Left colon (tissue), 2 donors: ENCODE results near the gene THBD. TPM values are rescaled to one million over a fixed set of nuclear protein-coding genes. Genes with fewer than 3 reads are reported as not detected.
"Not testable (repeated sequence)": the region's sequence is repeated elsewhere in the genome, so short reads cannot be mapped to it uniquely, and the experiment has no call there.

Experiments used
- ATAC-seq: fragments of 200-7000 bp; cut with Tn5 transposase; one replicate; pipeline ENCODE4 v1.9.1; 2020; ENCODE audit warnings: mild to moderate bottlenecking, moderate library complexity
- DNase-seq, 2 donors: peaks; one replicate each; pipeline ENCODE4 v3.0.0-alpha.2; 2020
- intact Hi-C, 2 donors: fragments of 100-400 bp; cut with DNase I in 1 of 2; cut with micrococcal nuclease in 1 of 2; formaldehyde crosslinking; loops; one replicate each; pipeline versions ENCODE4 v1.11.2 to v1.14.0; 2022; cut with DNase I, micrococcal nuclease
- total RNA-seq, 2 donors: library from RNA; stranded (reverse); fragmentation: NEBNext Ultra II Directional; extraction: Animal tissue kit (Norgen Biotek cat#: 25700); gene quantifications; one replicate each; pipeline ENCODE4 v1.2.1, GENCODE V29; 2021
- donor health status: DM: no; HTN: no; CAD: no.
- donor health status: DM: yes; HTN: yes; CAD: no.

The THBD gene
- total RNA-seq, 2 donors from 2014 or later, result 4.5 to 7.0 TPM

GRCh38 chr20:23047001-23047737 is 2.3 kb downstream of the THBD start:
- intact Hi-C loops, result no loop called here
- ATAC-seq (no peak), DNase-seq (no peak)

- ATAC-seq, result no peak
- no peak for DNase-seq
- intact Hi-C loops, result no loop called here
Measured at GRCh38 chr20:23046431-23046830, 3.0 kb downstream of the THBD start.

GRCh38 chr20:23043376-23043775 is 6.1 kb downstream of the THBD start:
- DNase-seq (peak in 1 of 2 donors; percentile 46), ATAC-seq (peak; percentile 84)
- intact Hi-C loops, result no loop called here

GRCh38 chr20:23042270-23042669 is 7.2 kb downstream of the THBD start:
- intact Hi-C loops, result no loop called here
- ATAC-seq (no peak), DNase-seq (no peak)

GRCh38 chr20:23039885-23040508 is 9.5 kb downstream of the THBD start:
- intact Hi-C loops, result no loop called here
- ATAC-seq, result no peak
- no peak for DNase-seq

- ATAC-seq, result no peak
- DNase-seq, result no peak
- intact Hi-C loops, result no loop called here
Measured at GRCh38 chr20:23039136-23039875, 10.2 kb downstream of the THBD start.

GRCh38 chr20:23037017-23037481 is 12.4 kb downstream of the THBD start:
- DNase-seq (no peak), ATAC-seq (no peak)
- intact Hi-C loops, result no loop called here

GRCh38 chr20:23036371-23036770 is 13.1 kb downstream of the THBD start:
- ATAC-seq (no peak), DNase-seq (no peak)
- intact Hi-C loops, result no loop called here

GRCh38 chr20:23035731-23036130 is 13.7 kb downstream of the THBD start:
- DNase-seq (no peak), ATAC-seq (no peak)
- intact Hi-C loops, result no loop called here

GRCh38 chr20:23034721-23035671 is 14.5 kb downstream of the THBD start, which contains the start of gene SSTR4:
Gene SSTR4 (plus strand): TSS chr20:23035312. CDS start chr20:23035484, 172 bp downstream.
- DNase-seq (no peak), ATAC-seq (no peak)
- intact Hi-C loops, result no loop called here

- no peak for ATAC-seq
- intact Hi-C loops, result no loop called here
- no peak for DNase-seq
Measured at GRCh38 chr20:23033918-23034317, 15.6 kb downstream of the THBD start.

GRCh38 chr20:23032750-23033078 is 16.8 kb downstream of the THBD start:
- intact Hi-C loops, result no loop called here
- DNase-seq (no peak), ATAC-seq (no peak)

- ATAC-seq (no peak), DNase-seq (no peak)
- intact Hi-C loops, result no loop called here
Measured at GRCh38 chr20:23032056-23032749, 17.3 kb downstream of the THBD start.

- DNase-seq (no peak), ATAC-seq (no peak)
- intact Hi-C loops, result no loop called here
Measured at GRCh38 chr20:23031346-23031745, 18.1 kb downstream of the THBD start.

- intact Hi-C loops, result no loop called here
- ATAC-seq (no peak), DNase-seq (no peak)
Measured at GRCh38 chr20:23029324-23029723, 20.1 kb downstream of the THBD start.

- DNase-seq (no peak), ATAC-seq (no peak)
- intact Hi-C loops, result no loop called here
Measured at GRCh38 chr20:23028392-23028791, 21.1 kb downstream of the THBD start.

GRCh38 chr20:23027721-23028120 is 21.8 kb downstream of the THBD start:
- DNase-seq (no peak), ATAC-seq (no peak)
- intact Hi-C loops, result no loop called here

- ATAC-seq, DNase-seq: not testable (repeated sequence)
Measured at GRCh38 chr20:23025503-23025902, 24.0 kb downstream of the THBD start.

More at GRCh38 chr20:23025503-23025902, 24.0 kb downstream of the THBD start:
- intact Hi-C loops, result not testable (repeated sequence)
